Omental fat pad (tissue), 4 donors: ENCODE results near the gene ATRX. TPM values are rescaled to one million over a fixed set of nuclear protein-coding genes. Genes with fewer than 3 reads are reported as not detected.
"Not testable (repeated sequence)": the region's sequence is repeated elsewhere in the genome, so short reads cannot be mapped to it uniquely, and the experiment has no call there.

ENCODE experiments used
- ATAC-seq: fragments of 150-250 bp; one replicate; pipeline ENCODE4 v1.9.1; 2016; ENCODE audit warnings: mild to moderate bottlenecking, moderate library complexity; ENCODE audit not compliant: low FRiP score
- DNase-seq: peaks from one replicate; pipeline ENCODE4 v3.0.0-alpha.2; 2019; ENCODE audit warnings: low spot score
- total RNA-seq, 4 donors: library from RNA; depleted of rRNA; stranded (reverse); fragments of >200 nt; gene quantifications; one replicate each; pipeline ENCODE4 v1.1.0, GENCODE V29; 2016
- TF ChIP-seq, protein P1 (sequence below), 3 donors: fragments of 450-650 bp; IDR thresholded peaks; one replicate each; pipeline ENCODE4 v1.5.1; 2016 to 2017; ENCODE audit warnings: antibody characterized with exemption in 3 of 3, mild to moderate bottlenecking in 3 of 3, moderate library complexity in 2 of 3

The ATRX gene
- total RNA-seq, 4 donors from 2014 or later, result 62.6 to 93.6 (median 70.7) TPM

DNA sequence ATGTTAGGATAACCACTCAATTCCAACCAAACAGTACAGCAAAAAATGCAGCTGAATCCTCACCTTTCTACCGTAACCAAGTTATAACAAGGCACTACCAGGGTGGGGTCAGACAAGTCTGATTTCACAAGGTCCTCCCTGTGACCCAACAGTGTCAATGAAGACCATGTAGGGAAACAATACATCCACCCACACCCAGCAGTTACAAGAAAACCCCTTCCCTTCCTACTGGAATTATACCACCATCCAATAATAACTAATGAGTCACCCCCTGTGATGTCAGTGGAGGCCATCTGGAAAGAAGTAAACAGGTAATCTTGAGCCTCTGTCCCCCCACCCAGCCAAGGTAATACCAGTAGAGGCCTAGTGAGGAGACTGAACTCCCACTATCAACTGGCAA is 221.2 kb downstream of the ATRX start:
- no peak for DNase-seq
- TF ChIP-seq, protein P1, sequence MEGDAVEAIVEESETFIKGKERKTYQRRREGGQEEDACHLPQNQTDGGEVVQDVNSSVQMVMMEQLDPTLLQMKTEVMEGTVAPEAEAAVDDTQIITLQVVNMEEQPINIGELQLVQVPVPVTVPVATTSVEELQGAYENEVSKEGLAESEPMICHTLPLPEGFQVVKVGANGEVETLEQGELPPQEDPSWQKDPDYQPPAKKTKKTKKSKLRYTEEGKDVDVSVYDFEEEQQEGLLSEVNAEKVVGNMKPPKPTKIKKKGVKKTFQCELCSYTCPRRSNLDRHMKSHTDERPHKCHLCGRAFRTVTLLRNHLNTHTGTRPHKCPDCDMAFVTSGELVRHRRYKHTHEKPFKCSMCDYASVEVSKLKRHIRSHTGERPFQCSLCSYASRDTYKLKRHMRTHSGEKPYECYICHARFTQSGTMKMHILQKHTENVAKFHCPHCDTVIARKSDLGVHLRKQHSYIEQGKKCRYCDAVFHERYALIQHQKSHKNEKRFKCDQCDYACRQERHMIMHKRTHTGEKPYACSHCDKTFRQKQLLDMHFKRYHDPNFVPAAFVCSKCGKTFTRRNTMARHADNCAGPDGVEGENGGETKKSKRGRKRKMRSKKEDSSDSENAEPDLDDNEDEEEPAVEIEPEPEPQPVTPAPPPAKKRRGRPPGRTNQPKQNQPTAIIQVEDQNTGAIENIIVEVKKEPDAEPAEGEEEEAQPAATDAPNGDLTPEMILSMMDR (IDR thresholded peaks at IDR 0.05), result no peak
- no peak for ATAC-seq

DNA sequence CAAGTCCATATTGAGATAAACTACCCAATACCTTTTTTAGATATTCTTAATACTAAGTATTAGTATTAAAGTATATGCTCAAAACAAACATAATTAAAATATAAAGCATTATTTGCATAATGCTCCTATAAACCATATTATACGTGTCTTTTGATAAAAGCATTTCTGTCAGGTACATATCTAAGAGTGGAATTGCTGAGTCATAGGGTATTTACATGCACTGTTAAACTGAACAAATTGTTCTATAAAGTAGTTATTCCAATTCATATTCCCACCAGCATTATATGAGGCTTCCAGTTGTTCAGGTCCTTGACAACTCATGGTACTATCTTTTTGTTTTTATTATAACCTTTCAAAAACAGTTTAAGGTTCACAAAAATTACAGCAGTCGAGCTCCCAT is 224.6 kb downstream of the ATRX start:
- ATAC-seq (no peak), DNase-seq (no peak)
- TF ChIP-seq, protein P1 (IDR thresholded peaks at IDR 0.05), result no peak

DNA sequence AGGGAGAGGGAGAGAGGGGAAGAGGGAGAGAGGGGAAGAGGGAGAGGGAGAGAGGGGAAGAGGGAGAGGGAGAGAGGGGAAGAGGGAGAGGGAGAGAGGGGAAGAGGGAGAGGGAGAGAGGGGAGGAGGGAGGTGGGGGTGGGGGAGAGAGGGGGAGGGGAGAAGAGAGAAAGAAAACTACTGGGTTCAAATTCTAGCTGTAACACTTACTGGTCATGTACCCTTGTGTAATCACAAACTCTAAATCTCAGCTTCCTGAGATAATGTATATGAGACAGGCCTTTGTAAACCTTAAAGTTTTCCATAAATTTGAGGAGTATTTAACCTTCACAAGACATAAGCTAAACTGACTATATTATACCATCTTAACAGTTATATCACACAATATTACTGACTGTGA is 229.7 kb downstream of the ATRX start:
- no peak for ATAC-seq

DNA sequence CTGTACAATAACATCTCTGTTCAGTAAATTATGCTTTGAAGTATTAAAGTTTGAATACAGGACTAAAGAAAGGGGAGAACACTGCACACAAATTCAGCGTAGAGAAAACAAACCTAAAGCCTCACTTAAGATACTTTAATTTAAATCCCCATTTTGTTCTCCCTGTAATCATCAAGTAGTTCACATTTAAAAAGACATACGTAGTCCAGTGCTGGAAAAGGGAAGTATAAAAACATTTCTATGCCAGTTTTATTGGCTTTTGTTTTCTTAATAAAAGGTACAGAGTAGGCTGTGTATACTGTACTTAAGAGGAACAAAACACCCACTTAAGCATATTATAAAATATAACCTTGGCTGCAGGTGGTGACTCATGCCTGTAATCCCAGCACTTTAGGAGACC is 237.3 kb downstream of the ATRX start:
- TF ChIP-seq, protein P1 (IDR thresholded peaks at IDR 0.05), result no peak
- DNase-seq (no peak), ATAC-seq (no peak)

More for the DNA sequence above, 229.7 kb downstream of the ATRX start:
- DNase-seq, result no peak
- TF ChIP-seq, protein P1 (IDR thresholded peaks at IDR 0.05), result no peak

DNA sequence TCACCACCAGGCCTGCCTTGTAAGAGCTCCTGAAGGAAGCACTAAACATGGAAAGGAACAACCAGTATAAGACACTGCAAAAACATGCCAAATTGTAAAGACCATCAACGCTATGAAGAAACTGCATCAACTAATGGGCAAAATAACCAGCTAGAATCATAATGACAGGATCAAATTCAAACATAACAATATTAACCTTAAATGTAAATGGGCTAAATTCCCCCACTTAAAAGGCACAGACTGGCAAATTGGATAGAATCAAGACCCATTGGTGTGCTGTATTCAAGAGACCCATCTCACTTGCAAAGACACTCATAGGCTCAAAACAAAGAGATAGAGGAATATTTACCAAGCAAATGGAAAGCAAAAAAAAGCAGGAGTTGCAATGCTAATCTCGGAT is 246.2 kb downstream of the ATRX start:
- not testable (repeated sequence) for ATAC-seq, DNase-seq

DNA sequence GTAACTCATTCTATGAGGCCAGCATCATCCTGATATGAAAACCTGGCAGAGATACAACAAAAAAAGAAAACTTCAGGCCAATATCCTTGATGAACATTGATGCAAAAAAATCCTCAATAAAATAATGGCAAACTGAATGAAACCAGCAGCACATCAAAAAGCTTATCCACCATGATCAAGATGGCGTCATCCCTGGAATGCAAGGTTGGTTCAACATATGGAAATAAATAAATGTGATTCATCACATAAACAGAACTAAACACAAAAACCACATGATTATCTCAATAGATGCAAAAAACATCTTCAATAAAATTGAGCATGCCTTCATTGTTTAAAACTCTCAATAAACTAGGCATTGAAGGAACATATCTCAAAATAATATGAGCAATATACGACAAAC is 254.8 kb downstream of the ATRX start:
- not testable (repeated sequence) for ATAC-seq, DNase-seq

DNA sequence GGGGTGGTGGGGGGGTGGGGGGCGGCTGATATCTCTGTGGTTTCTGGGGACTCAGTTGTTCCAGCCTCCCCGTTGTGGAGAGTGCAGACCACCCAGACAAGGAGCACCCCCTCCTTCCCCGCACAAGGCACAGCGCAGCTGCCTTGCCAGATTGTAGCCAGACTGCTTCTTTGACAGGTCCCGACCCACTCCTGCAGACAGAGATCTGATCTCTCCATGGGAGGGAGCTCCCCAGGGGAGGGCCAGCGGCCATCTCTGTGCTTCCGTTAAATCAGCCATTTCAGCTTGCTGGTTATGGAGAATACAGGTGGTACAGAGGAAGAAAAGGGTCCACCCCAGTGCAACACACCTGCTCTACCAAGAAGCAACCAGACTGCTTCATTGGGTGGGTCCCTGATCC is 258.0 kb downstream of the ATRX start:
- TF ChIP-seq, protein P1 (IDR thresholded peaks at IDR 0.05), result no peak
- ATAC-seq, result no peak
- no peak for DNase-seq

DNA sequence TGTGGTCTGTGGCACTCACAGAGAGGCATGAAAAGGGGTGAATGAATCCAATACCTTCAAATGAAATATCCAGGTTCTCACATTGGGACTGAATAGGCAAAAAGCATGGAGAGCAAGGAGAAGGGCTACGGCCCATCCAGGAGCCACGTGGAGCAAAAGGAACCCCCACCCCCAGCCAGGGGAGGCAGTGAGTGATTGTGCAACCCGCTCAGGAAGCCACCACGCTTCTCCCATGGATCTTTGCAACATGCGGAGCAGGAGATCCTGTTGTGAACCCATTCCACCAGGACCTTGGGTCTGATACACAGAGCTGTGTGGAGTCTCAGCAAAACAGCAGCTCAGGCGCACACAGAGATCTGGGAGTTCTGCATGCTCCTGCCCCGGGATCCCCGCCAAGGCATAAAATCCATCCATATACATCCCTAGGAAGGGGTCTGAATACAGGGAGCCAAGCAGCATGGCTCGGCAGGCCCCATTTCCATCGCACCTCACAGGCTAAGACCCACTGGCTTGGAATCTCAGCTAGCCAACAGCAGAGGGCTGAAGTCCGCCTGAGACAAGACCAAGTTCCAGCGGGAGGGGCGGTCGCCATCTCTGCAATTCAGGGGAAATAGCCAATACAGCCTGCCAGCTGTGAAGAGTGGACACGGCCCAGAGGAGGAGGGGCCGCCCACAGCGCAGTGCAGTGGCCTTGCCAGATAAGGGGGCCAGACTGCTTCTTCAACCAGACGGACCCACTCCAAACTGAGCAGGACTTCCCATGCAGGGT is 258.6 kb downstream of the ATRX start:
- DNase-seq, result no peak
- ATAC-seq, result no peak
- TF ChIP-seq, protein P1 (IDR thresholded peaks at IDR 0.05), result no peak
